NCI-H524 (cell line): ENCODE results near the gene ACAP3.
A peak's percentile ranks its signal among the peaks of the same experiment; 100 is the strongest.

Experiments used
- DNase-seq, 2 experiments: peaks; one replicate each; lab custom pipeline; 2025; lab: John Stamatoyannopoulos, UW

The ACAP3 gene, protein sequence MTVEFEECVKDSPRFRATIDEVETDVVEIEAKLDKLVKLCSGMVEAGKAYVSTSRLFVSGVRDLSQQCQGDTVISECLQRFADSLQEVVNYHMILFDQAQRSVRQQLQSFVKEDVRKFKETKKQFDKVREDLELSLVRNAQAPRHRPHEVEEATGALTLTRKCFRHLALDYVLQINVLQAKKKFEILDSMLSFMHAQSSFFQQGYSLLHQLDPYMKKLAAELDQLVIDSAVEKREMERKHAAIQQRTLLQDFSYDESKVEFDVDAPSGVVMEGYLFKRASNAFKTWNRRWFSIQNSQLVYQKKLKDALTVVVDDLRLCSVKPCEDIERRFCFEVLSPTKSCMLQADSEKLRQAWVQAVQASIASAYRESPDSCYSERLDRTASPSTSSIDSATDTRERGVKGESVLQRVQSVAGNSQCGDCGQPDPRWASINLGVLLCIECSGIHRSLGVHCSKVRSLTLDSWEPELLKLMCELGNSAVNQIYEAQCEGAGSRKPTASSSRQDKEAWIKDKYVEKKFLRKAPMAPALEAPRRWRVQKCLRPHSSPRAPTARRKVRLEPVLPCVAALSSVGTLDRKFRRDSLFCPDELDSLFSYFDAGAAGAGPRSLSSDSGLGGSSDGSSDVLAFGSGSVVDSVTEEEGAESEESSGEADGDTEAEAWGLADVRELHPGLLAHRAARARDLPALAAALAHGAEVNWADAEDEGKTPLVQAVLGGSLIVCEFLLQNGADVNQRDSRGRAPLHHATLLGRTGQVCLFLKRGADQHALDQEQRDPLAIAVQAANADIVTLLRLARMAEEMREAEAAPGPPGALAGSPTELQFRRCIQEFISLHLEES

DNA sequence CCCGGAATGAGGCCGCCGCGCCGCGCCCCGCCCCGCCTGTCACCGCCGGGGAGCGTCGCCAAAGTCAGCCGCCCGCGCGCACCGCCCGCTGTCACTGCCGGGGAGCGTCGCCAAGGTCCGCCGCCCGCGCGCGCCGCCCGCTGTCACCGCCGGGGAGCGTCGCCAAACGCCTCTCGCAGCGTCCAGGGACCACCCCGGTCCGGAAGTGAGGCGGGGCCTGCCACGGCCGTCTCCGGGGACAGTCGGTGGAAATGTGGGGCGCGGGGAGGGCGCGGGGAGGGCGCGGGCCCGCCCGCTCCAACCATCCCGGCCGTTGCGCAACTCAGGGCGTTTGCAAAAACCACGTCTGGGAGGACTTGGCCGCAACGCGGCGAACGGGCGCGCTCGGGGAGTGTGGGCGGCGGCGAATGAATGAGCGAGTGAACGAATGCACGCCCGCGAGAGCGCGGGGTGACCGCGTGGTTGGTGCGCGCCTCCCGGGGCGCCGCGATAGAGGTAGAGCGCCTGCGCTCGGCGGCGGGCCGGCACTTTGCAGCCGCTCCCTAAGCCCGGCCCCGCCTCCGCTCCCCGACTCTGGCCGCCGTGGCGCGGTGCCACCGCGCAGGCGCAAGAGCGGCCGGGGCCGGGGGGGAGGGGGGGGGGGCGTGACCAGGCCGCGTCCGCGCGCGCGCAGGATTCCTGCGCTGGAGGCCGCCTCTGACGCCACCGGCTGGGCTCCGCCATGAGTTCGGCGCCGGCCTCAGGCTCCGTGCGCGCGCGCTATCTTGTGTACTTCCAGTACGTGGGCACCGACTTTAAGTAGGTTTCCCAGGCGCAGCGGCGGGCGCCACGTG is at the start of gene ACAP3, which contains the start of gene PUSL1:
Gene ACAP3 (minus strand): TSS at position 8 of the 833 bp plus-strand sequence. CDS start 115 bp downstream, outside the sequence.
Gene PUSL1 (plus strand): TSS at position 675 of the 833 bp plus-strand sequence. CDS start 47 bp downstream, at position 722.
- peak; percentile 77 to 86 for DNase-seq

DNA sequence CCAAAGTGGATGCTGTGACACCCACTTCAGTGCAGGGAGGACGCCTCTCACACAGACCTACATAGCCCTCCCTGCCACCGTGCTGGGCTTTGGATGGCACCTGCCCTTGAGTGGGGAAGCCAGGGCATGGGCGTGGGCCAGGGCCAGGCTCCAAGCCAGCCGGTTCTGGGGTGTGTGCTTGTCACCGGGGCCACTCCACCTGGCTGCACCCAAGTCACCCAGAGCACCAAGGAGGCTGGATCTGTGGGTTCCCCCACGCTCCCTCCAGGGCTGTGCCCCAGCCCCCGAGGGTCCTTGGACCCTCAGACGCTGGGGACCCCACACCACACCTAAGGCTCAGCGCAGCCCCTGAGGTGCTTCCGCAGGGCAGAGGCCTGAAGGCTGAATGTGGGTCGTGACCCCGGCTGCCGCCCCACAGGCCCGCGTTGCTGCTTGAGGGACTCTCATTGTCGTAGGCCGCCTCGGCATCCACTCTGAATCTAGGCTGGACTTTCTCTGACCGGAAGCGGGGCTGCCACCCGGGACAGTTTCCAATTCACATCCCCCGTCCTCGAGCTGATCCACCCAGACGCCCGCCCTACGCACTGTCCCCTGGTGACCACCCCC is 49.2 kb upstream of the ACAP3 start:
- no peak for DNase-seq

DNA sequence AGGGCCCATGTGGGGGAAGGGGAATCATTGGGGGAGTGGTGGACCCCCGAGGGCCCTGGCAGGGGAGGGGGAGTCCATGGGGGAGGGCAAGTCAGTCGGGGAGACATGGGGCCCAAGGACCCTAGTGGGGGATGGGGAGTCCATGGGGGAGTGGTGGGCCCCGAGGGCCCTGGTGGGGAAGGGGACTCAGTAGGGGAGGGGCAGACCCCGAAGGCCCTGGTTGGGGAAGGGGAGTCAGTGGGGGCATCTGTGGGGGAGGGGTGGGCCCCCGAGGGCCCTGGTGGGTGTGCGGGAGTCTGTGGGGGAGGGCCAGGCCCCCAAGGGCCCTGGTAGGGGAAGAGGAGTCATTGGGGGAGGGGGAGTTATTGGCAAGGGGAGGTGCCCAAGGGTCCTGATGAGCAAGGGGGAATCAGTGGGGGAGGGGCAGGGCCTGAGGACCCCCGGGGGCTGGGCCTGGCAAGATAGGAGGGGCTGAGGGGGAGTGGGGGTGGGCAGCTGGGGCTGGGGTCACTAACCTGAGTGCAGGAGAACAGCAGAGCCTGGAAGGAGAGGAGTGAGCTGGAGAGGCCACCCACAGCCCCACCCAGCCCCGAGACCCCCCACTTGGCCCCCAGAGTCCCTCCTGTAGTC is 48.6 kb upstream of the ACAP3 start:
- DNase-seq: no peak

DNA sequence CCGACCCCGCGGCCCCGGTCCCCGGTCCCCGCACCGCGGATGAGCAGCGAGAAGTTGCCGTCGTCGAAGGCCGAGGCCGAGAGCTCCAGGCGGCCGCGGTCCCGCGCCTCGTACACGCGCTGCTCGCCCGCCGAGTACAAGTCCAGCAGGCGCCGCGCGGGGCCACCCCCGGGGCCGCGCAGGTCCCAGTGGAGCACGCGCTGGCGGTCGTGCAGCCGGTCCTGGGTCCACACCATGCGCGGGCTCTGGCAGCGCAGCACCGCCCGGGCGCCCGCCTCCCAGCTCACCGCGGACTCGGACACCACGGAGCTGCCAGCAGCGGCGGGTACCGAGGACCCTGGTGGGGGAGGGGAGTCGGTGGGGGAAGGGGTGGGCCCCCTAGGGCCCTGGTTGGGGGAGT is 47.7 kb upstream of the ACAP3 start:
- DNase-seq: peak in 1 of 2 experiments; percentile 37

DNA sequence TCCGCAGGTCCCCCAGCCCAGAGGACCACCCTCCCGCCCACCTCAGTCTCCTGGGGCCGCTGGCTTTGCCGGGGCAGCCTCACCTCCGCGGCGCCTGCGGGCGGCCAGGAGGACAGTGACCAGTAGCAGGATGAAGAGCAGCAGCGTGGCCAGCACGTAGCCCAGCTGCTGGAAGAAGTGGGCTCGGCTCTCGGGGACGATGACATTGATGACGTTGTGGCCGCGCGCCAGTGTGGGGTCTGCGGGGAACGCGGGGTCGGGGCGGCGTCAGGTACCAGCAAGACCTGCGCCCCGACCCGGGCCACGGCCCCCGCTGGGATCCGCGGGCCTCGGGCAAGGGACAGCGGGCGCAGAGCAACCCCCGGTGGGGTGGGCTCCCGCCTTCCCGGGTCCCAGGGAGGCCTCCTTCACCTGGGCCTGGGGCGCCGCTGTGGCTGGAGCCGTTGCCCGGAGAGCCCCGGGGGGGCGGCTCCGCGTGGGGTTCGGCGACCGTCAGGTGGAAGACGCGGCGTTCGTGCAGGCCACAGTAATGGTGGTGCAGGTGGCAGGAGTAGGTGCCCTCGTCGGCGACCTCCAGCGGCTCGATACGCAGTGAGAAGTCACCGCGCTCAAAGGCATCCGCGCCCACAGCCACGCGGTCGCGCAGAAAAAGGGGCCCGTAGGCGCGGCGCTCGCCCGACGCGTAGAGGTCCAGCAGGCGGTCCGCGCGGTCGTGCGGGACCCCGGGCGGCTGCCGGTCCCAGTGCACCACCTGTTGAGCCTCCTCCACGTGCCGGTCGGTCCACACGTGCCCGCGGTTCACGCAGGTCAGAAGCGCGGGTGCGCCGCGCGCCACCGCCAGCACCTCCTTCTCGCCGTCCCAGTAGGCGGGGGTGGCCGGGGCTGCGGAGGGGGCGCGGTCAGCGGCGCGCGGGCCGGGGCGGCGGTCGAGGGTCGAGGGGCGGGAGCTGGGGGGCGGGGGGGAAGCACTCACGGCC is 46.8 kb upstream of the ACAP3 start:
- DNase-seq: no peak

DNA sequence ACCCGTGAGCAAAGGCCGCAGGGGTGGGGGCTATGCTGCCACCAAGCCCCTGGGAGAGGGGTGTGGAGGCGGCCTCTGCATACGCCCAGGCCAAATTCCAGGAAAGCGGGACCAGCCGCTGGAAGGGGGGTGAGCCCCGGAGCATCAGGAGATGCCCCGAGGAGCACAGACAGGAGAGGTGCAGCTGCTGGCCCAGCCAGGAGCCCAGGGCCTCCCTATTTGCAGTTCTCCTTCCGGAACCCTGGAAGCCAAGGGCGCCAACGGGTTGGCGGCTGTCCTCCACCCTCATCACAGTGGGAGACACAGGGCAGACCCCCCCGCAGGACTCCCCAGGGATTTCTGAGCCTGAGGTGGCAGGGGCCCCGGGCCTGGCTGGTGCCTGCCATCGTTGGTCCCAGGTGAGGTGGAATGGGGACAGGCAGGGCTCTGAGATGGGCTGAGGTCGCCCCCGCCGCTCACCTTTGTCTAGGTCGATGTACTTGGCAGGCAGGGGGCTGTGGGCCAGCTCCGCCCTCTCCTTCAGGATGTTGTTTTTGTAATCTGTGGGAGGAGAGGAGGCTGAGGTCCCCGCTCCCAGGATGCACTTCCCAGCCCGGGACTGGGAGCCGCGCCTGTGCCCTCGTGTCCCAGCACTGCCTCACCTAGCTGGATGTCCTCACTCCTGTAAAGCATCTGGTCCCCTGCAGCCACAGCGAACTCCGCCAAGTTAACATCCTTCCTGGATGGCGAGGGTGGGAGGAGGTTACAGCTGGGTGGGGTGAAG is 45.8 kb upstream of the ACAP3 start:
- DNase-seq: no peak

DNA sequence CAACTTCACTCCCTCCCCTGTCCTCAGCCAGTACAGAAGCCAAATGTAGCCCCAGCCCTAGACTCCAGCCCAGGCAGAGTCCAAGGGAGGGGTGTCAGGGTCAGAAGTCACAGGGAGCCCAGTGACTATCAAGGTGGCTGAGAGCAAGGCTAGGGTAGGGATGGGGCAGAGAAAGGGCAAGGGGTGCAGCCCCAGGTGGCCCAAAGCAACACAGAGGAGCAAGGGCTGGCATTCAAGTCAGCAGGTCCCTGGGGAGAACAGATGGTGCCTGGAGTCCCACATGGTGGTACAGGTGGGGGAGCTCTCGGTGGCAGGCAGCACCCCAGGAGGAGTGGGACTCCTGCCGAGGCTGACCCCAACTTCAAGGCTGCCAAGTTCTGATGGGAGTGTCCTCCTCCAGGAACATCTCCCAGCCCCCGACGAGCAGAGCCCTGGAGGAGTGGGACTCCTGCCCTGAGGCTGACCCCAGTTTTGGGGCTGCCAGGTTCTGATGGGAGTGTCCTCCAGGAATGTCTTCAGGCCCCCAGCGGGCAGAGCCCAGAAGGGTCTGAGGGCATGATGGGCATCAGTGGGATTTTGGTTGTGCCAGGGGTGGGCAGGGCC is 45.2 kb upstream of the ACAP3 start:
- peak; percentile 28 to 69 for DNase-seq

DNA sequence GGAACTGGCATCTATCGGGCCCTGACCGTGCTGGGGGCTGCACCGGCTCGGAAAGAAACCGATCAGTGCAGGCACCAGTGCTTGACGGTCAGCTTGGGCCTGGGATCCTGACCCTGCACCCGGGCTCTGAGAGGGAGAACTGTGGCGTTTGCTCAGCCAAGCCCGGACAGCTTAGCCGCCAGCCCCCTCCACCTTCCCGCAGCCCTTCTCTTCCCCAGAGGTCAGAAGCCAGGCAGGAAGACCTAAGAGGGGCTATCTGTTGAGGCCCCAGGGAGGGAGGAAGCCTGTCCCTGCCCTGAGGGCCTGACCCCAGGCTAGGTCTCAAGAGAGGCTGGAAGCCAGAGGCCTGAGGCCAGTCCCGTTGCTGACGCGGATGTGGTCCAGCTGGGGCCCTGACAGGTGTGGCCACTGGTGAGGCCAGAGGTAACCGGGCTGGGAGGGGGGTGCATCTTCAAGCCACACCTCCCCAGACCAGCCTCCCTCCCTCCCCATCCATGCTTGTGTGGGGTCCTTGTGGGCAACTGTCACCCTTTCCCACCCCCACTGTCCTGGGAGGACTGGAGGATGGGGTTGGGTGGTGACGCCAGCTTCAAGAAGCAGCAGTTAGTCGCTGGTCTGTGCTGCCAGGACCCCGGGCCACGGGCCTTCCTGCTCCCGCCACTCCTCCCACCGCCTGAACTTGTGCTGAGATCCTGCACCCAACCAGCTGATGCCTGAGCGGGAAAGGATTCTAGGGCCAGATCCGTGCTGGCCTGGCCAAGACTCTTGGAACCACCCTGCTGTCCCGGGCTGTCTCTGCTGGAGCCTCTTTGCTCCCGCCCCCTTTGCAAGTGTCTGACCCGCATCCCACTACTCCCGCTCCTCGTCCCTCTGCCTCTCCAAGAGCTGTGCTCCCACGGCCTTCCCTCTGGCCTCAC is 44.0 kb upstream of the ACAP3 start:
- DNase-seq: no peak

DNA sequence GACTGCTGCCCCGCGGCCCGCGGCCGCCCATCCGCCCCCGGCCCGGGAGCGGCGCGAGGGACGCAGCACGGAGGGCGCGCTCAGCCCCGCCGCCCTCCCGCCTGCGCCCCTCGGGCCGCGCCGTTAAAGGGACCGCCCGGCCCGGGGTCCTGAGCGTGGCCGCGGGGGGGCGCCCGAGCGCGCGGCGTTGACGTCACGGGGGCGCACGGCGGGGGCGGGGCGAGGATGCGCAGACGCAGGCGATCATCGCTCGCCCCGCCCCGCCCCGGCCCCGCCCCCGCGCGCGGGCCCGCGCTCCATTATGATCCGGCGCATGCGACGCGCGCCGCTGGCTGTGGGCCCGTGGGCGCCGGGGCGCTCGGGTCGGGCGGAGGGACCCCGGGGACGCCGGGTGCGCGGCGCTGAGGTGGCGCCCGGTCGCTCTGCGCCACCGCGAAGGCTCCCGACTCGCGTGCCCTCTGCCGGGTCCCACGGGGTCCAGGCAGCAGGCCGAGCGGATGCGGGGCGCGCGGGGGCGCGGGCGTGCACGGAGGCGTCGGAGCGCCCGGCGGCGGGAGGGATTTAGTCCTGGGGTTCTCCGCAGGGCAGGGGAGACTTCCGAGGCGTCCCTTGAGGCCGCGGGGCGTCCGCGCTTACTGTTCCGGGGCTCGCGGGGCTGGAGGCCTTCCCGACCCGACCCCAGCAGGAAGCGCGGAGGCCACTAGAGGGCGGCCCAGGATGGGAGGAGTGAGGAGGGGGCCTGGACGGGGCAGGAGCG is 41.7 kb upstream of the ACAP3 start, which contains the start of gene DVL1:
Gene DVL1 (minus strand): TSS at position 163 of the 757 bp plus-strand sequence. CDS start 353 bp downstream, outside the sequence.
- DNase-seq: peak; percentile 24 to 48

DNA sequence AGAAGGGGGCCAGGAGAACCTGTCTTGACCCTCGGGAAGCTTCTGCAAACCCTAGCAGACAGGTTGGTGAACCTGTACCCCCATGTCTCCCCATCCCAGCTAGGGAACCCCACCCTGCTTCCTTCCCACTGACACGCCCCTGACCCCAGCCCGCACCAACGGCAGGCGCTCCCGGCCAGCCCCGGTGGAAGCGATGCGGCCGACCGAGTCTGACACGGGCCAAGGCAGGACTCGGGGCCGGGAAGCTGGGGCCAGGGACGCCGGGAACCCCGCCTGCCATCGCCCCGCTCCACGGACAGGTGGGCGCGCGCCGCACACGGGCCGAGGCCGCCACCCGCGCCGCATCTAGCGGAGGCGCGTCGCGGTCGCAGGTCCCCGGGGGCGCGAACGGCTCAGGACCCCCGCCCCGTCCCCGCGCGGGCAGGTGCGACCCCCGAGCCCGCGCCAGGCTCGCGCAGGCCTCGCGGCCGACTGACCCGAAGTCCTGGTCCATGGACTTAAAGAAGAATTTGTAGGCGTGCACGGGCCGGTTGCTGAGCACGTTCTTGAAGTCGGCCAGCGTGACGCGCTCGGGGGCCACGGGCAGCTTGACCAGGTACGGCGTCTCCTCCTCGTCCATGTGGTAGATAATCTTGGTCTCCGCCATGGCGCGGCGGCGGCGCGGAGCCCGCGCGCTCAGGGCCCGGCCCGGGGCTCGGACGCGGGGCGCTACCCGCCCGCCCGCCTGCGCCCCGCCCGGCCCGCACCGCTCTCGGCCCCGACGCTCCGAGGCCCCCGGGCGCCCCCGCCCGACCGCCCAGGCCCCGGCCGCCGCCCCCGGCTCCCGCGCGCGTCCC is 40.9 kb upstream of the ACAP3 start:
- no peak for DNase-seq

DNA sequence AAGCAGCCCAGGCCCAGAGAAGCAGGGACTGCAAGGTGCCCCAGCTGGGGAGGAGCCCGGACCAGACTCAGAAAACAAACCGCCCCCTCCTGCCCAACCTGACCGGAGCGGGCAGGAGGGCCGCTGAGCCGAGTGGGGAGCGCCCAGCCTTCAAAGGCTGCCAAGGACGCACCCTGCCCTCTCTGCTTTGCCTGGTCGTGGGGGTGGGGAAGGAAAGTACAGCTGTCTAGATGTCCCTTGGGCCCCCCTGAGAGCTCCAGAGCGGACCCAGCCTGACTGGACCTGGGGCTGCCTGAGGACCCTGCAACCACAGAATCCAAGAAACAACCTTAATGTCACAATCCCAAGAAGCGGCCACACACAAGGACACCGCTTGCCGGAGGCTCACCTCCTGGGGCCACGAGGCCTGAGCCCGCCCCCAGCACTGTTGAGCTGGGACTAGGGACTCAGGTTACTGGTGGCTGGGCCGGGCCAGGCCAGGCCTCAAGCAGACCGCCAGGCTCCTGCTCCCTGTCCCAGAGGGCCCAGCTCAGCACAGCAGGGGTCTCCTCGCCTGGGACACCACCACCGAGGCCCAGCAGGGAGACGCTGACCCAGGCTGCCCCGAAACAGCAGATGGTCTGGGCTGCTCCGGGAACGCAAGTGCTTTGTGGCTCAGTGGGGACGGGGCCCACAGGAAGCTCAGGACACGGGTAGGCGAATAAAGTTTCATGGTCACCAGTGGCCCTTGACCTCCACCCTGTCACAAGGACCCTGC is 40.1 kb upstream of the ACAP3 start:
- DNase-seq: no peak

DNA sequence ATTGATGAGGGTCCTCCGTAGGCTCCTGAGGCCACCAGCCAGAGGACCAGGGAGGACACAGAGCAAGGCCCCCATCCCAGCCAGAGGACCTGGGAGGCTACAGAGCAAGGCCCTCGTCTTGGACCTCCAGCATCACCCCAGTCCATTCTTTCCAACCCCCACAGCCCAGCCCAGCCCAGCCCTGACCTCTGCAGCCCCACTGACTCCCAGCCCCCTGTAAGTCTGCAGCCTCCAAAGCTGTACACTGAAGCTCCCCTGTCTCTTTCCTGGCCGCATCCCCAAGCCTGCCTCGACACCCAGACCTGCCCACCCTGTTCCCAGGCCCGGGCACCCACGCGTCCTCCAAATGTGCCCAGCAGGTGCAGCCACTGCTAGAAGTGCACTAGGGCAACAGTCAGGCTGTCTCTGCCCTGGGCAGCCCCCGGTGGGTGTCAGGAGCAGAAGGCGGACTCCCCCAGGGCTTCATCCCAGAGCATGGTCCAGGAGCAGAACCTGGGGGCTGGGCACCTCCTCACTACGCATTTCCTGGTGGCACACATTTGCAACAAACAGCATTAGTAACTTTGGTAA is 39.4 kb upstream of the ACAP3 start:
- no peak for DNase-seq

DNA sequence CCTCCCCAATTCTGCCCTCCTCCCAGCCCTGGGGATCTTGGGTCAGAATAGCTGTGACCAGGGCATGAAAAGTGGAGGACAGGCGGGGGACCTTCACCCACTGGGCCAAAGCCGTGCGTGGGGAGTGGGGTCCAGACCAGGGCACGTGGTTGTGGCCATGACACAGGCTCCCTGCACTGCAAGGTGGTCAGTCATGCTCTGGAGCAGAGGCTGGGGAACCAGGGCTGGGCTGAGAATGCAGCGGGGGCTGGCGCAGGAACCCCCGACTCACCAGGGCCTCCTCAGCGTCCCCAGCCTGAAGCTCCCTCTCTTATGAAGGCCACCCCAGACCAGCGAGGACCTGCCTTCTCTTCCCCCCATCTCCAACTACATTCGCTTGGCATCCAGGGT is 38.8 kb upstream of the ACAP3 start:
- no peak for DNase-seq

DNA sequence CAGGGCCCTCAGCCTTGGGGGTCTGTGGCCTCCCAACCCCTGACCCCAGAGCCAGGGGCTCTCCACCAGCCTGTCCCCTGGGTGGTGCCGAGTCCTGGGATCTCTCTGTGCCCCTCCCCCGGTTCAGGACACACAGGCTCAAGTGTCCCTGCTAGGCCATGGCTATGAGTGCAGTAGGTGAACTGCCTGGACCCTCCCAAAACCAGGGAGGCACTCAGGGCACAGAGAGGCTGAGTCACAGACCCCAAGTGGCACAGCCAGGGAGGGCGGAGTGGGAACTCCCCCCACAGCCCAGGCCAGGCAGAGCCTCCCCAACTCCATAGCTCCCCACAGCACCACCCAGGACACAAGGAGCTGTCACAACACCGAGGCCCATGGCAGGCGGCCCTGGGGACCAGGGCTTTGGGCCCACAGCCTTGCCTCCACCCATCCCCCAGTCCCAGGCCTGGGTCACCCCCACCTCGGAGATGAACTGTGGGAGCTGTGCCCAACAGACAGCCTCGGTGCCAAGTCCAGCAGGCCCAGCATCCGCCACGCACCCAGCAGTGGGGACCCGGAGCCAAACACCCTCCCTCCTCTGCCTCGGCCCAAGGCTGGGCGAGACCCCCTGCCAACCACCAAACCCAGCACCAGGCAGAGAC is 38.2 kb upstream of the ACAP3 start:
- DNase-seq: no peak
